Liver (tissue), 9 donors: Measurements from ENCODE around the gene SLC6A11. TPM values are rescaled to one million over a fixed set of nuclear protein-coding genes. Genes with fewer than 3 reads are reported as not detected.

Source experiments
- DNase-seq: peaks from one replicate; pipeline ENCODE4 v3.0.0-alpha.2; 2017; ENCODE audit warnings: low spot score
- H3K27ac ChIP-seq, 2 donors: one replicate each; pipeline ENCODE4 v1.7.0; 2013; ENCODE audit warnings: inconsistent platforms in 2 of 2, low read length in 2 of 2, control low read depth in 1 of 2, low read depth in 1 of 2, mild to moderate bottlenecking in 1 of 2
- H3K27me3 ChIP-seq, 4 donors: one replicate each; pipeline versions ENCODE4 v1.6.1 to v1.7.0; 2013; ENCODE audit warnings: low read length in 3 of 4, inconsistent platforms in 1 of 4, mild to moderate bottlenecking in 1 of 4, moderate library complexity in 1 of 4; ENCODE audit not compliant: control insufficient read depth in 4 of 4, insufficient read depth in 4 of 4
- H3K36me3 ChIP-seq, 4 donors: one replicate each; pipeline versions ENCODE4 v1.6.1 to v1.7.0; 2013; ENCODE audit warnings: low read length in 3 of 4, mild to moderate bottlenecking in 3 of 4, low read depth in 1 of 4, moderate library complexity in 1 of 4; ENCODE audit not compliant: control insufficient read depth in 4 of 4, insufficient read depth in 3 of 4
- H3K4me1 ChIP-seq, 4 donors: one replicate each; pipeline versions ENCODE4 v1.6.1 to v1.7.0; 2013; ENCODE audit warnings: low read length in 3 of 4, mild to moderate bottlenecking in 3 of 4, moderate library complexity in 1 of 4; ENCODE audit not compliant: control insufficient read depth in 4 of 4, insufficient read depth in 4 of 4
- H3K4me3 ChIP-seq, 3 donors: one replicate each; pipeline versions ENCODE4 v1.6.1 to v1.7.0; 2013; ENCODE audit warnings: low read length in 3 of 3, control low read depth in 1 of 3, low read depth in 1 of 3, mild to moderate bottlenecking in 1 of 3
- H3K9ac ChIP-seq, 2 donors: one replicate each; pipeline ENCODE4 v1.7.0; 2013; ENCODE audit warnings: low read length in 2 of 2, mild to moderate bottlenecking in 2 of 2, moderate library complexity in 2 of 2, control low read depth in 1 of 2, low read depth in 1 of 2
- H3K9me3 ChIP-seq, 4 donors: one replicate each; pipeline versions ENCODE4 v1.6.1 to v1.7.0; 2013; ENCODE audit warnings: low read length in 3 of 4; ENCODE audit not compliant: control insufficient read depth in 4 of 4
- ATF3 ChIP-seq: IDR thresholded peaks from 2 replicates; pipeline ENCODE4 v1.6.1; 2016; ENCODE audit warnings: antibody characterized with exemption
- CTCF ChIP-seq: fragments of 150-350 bp; IDR thresholded peaks from 2 replicates; pipeline ENCODE4 v1.5.1; 2017; ENCODE audit warnings: improper control_type of control experiment, low read depth, low read length; ENCODE audit not compliant: missing input control
- EGR1 ChIP-seq, 2 donors: IDR thresholded peaks; 2 replicates each; pipeline ENCODE4 v1.6.1; 2016 to 2018; ENCODE audit warnings: antibody characterized with exemption in 2 of 2, low read depth in 2 of 2
- FOXA1 ChIP-seq: IDR thresholded peaks from 2 replicates; pipeline ENCODE4 v1.6.1; 2016; ENCODE audit warnings: antibody characterized with exemption
- FOXA2 ChIP-seq: IDR thresholded peaks from 2 replicates; pipeline ENCODE4 v1.6.1; 2016; ENCODE audit warnings: antibody characterized with exemption
- HNF4A ChIP-seq, 2 donors: conservative IDR thresholded peaks; 2 replicates each; pipeline ENCODE4 v1.6.1; 2016; ENCODE audit warnings: antibody characterized with exemption in 2 of 2, mild to moderate bottlenecking in 2 of 2
- HNF4G ChIP-seq: IDR thresholded peaks from 2 replicates; pipeline ENCODE4 v1.6.1; 2016; ENCODE audit warnings: antibody characterized with exemption
- JUND ChIP-seq, 2 donors: IDR thresholded peaks; 2 replicates each; pipeline ENCODE4 v1.6.1; 2016; ENCODE audit warnings: antibody characterized with exemption in 2 of 2
- NR2F2 ChIP-seq: IDR thresholded peaks from 2 replicates; pipeline ENCODE4 v1.6.1; 2016; ENCODE audit warnings: antibody characterized with exemption
- RAD21 ChIP-seq, 2 donors: IDR thresholded peaks; 2 replicates each; pipeline ENCODE4 v1.6.1; 2016; ENCODE audit warnings: antibody characterized with exemption in 2 of 2, mild to moderate bottlenecking in 2 of 2
- RXRA ChIP-seq, 2 donors: IDR thresholded peaks; 2 replicates each; pipeline ENCODE4 v1.6.1; 2017 to 2018; ENCODE audit warnings: antibody characterized with exemption in 2 of 2, mild to moderate bottlenecking in 1 of 2
- TAF1 ChIP-seq: conservative IDR thresholded peaks from 2 replicates; pipeline ENCODE4 v1.6.1; 2016; ENCODE audit warnings: antibody characterized with exemption, mild to moderate bottlenecking
- YY1 ChIP-seq: IDR thresholded peaks from 2 replicates; pipeline ENCODE4 v1.6.1; 2016; ENCODE audit warnings: antibody characterized with exemption, mild to moderate bottlenecking
- ZBTB33 ChIP-seq: IDR thresholded peaks from 2 replicates; pipeline ENCODE4 v1.6.1; 2016; ENCODE audit warnings: antibody characterized with exemption
- WGBS: extraction: QIAGEN DNeasy Blood & Tissue Kit; methylation state at CpG from one replicate; pipeline ENCODE4 v1.1.7; 2013; 5-methylcytosine and 5-hydroxymethylcytosine counted together
- polyA plus RNA-seq, 2 donors: library from polyadenylated mRNA; stranded (reverse) in 1 of 2; unstranded in 1 of 2; fragments of 200-250 nt in 1 of 2; fragments of >200 nt in 1 of 2; fragmentation: Nextera tagmentation in 1 of 2; extraction: Ambion mirVana in 1 of 2; gene quantifications; one replicate each; pipeline versions ENCODE4 v1.2.1 to v1.2.3, GENCODE V29; 2013 to 2015
- total RNA-seq, 2 donors: library from RNA; depleted of rRNA; stranded (reverse); fragments of >200 nt; gene quantifications; one replicate each; pipeline ENCODE4 v1.2.3, GENCODE V29; 2014
- donor health status: healthy.
- donor health status: healthy.
- donor health status: healthy.
- donor health status: healthy.
- donor health status: healthy.

Gene SLC6A11
- total and polyA plus RNA-seq, 4 donors, result under 0.01 to 7.1 (median 0.01) TPM; not detected in 1

GRCh38 chr3:10857235-10857634 lies 41.2 kb downstream of the SLC6A11 start:
- Histone ChIP-seq H3K27ac (no peak overlapping the region), H3K36me3 (no peaks in the 10 kb centered on the region), H3K9ac (no peak overlapping the region), H3K4me1 (no peaks in the 10 kb centered on the region), H3K27me3 (no peaks in the 10 kb centered on the region), H3K4me3 (no peak overlapping the region), H3K9me3 (no peaks in the 10 kb centered on the region)
- no peak for TF ChIP-seq FOXA2
- no peak for TF ChIP-seq RAD21 (IDR thresholded peaks at IDR 0.05)
- TF ChIP-seq HNF4A (conservative IDR thresholded peaks at IDR 0.05), result no peak
- TF ChIP-seq ZBTB33, result no peak
- 89% methylated on average over 2 of the region's 2 CpGs for WGBS
- no peak for DNase-seq

DNA sequence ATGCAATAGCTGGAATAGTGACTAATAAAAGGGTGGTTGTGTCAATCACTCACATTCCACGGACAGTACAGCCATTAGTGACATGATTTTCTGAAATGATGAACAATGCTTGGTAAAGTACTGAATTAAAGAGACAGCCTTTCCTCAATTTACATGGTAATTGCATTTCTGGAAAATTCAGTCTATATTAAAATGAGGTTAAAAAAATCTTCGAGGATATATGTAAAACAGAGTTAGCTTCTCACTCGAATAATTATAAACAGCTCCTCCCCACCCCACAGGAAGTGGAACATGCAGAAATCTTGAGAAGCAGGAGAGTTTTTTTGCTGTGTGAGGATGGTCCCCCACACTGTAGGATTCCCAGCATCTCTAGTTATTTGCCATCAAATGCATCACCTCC lies 42.1 kb downstream of the SLC6A11 start:
- H3K4me3 ChIP-seq, result no peak overlapping the region
- WGBS, result 70% methylated on average over 3 of the region's 3 CpGs
- H3K9ac ChIP-seq, result no peak overlapping the region
- no peaks in the 10 kb centered on the region for H3K36me3 ChIP-seq
- H3K4me1 ChIP-seq, result no peaks in the 10 kb centered on the region
- no peaks in the 10 kb centered on the region for H3K9me3 ChIP-seq
- H3K27me3 ChIP-seq, result no peaks in the 10 kb centered on the region
- TF ChIP-seq FOXA2 (no peak), ATF3 (no peak), FOXA1 (no peak), NR2F2 (no peak), HNF4G (no peak), RXRA (IDR thresholded peaks at IDR 0.05) (no peak), ZBTB33 (no peak), TAF1 (no peak), CTCF (no peak), EGR1 (IDR thresholded peaks at IDR 0.05; ENCODE audit: low read depth in 2 of 2) (no peak), YY1 (no peak), JUND (IDR thresholded peaks at IDR 0.05) (no peak), HNF4A (conservative IDR thresholded peaks at IDR 0.05) (no peak), RAD21 (IDR thresholded peaks at IDR 0.05) (no peak)
- H3K27ac ChIP-seq, result no peak overlapping the region
- no peak for DNase-seq
